ENCODE results near the gene ZSCAN23.
A peak's percentile ranks its signal among the peaks of the same experiment; 100 is the strongest.

ZSCAN23 gene

GRCh38 chr6:28443112-28443773 is at the start of gene ZSCAN23:
Gene ZSCAN23 (minus strand): TSS chr6:28443491. CDS start chr6:28436266, 7,225 bp downstream.
- peaks cover 10% of the 10 kb centered on the region for H3K4me1 ChIP-seq (ENCODE audit: control insufficient read depth, insufficient read depth, low read length, unreplicated experiment)
- peak within 1 kb of the TSS; percentile 48 for H2AFZ ChIP-seq (ENCODE audit: low read length, unreplicated experiment)
- peak within 1 kb of the TSS; percentile 16; the same call in 1 of the 2 replicates for H3K27ac ChIP-seq (ENCODE audit: low read depth, low read length)

GRCh38 chr6:28491984-28492317 is 48.7 kb upstream of the ZSCAN23 start:
- no peak overlapping the region for H2AFZ ChIP-seq (ENCODE audit: low read length, unreplicated experiment)
- no peaks in the 10 kb centered on the region for H3K27me3 ChIP-seq (ENCODE audit: insufficient read depth, low read length)
- H3K27ac ChIP-seq (ENCODE audit: low read depth, low read length): no peak overlapping the region
- peaks cover 3% of the 10 kb centered on the region for H3K4me1 ChIP-seq (ENCODE audit: control insufficient read depth, insufficient read depth, low read length, unreplicated experiment)
- H3K4me3 ChIP-seq (ENCODE audit: low read depth, low read length): no peak overlapping the region
- no peaks in the 10 kb centered on the region for H3K79me2 ChIP-seq (ENCODE audit: control insufficient read depth, insufficient read depth, low read length, unreplicated experiment)
- no peaks in the 10 kb centered on the region for H3K36me3 ChIP-seq (ENCODE audit: insufficient read depth, low read length)

More at GRCh38 chr6:28443112-28443773, at the start of gene ZSCAN23:
- H3K36me3 ChIP-seq (ENCODE audit: insufficient read depth, low read length): no peaks in the 10 kb centered on the region
- peak within 1 kb of the TSS; percentile 81 for H3K4me3 ChIP-seq (ENCODE audit: low read depth, low read length)
- no peaks in the 10 kb centered on the region for H3K79me2 ChIP-seq (ENCODE audit: control insufficient read depth, insufficient read depth, low read length, unreplicated experiment)
- H3K27me3 ChIP-seq (ENCODE audit: insufficient read depth, low read length): no peaks in the 10 kb centered on the region; the same call in 1 of the 2 replicates

GRCh38 chr6:28490205-28490890 is 47.1 kb upstream of the ZSCAN23 start:
- Histone ChIP-seq H3K4me1 (ENCODE audit: control insufficient read depth, insufficient read depth, low read length, unreplicated experiment) (peaks cover 3% of the 10 kb centered on the region), H3K27me3 (ENCODE audit: insufficient read depth, low read length) (peaks cover 9% of the 10 kb centered on the region; the same call in 1 of the 2 replicates), H2AFZ (ENCODE audit: low read length, unreplicated experiment) (peak overlapping the region; percentile 98), H3K79me2 (ENCODE audit: control insufficient read depth, insufficient read depth, low read length, unreplicated experiment) (no peaks in the 10 kb centered on the region), H3K4me3 (ENCODE audit: low read depth, low read length) (peak overlapping the region; percentile 94), H3K27ac (ENCODE audit: low read depth, low read length) (peak overlapping the region; percentile 61), H3K36me3 (ENCODE audit: insufficient read depth, low read length) (no peaks in the 10 kb centered on the region)

GRCh38 chr6:28489366-28490204 is 46.3 kb upstream of the ZSCAN23 start:
- peaks cover 3% of the 10 kb centered on the region for H3K4me1 ChIP-seq (ENCODE audit: control insufficient read depth, insufficient read depth, low read length, unreplicated experiment)
- no peaks in the 10 kb centered on the region for H3K36me3 ChIP-seq (ENCODE audit: insufficient read depth, low read length)
- H3K4me3 ChIP-seq (ENCODE audit: low read depth, low read length): peak overlapping the region; percentile 94
- peak overlapping the region; percentile 61 for H3K27ac ChIP-seq (ENCODE audit: low read depth, low read length)
- peaks cover 12% of the 10 kb centered on the region; the same call in 1 of the 2 replicates for H3K27me3 ChIP-seq (ENCODE audit: insufficient read depth, low read length)
- H3K79me2 ChIP-seq (ENCODE audit: control insufficient read depth, insufficient read depth, low read length, unreplicated experiment): no peaks in the 10 kb centered on the region
- H2AFZ ChIP-seq (ENCODE audit: low read length, unreplicated experiment): peak overlapping the region; percentile 98

GRCh38 chr6:28488916-28489365 is 45.6 kb upstream of the ZSCAN23 start:
- peak overlapping the region; percentile 83 for H2AFZ ChIP-seq (ENCODE audit: low read length, unreplicated experiment)

GRCh38 chr6:28486988-28487742 is 43.9 kb upstream of the ZSCAN23 start:
- H3K27me3 ChIP-seq (ENCODE audit: insufficient read depth, low read length): peaks cover 32% of the 10 kb centered on the region
- no peak overlapping the region for H3K4me3 ChIP-seq (ENCODE audit: low read depth, low read length)
- H3K36me3 ChIP-seq (ENCODE audit: insufficient read depth, low read length): no peaks in the 10 kb centered on the region
- no peaks in the 10 kb centered on the region for H3K79me2 ChIP-seq (ENCODE audit: control insufficient read depth, insufficient read depth, low read length, unreplicated experiment)
- no peak overlapping the region for H3K27ac ChIP-seq (ENCODE audit: low read depth, low read length)
- no peak overlapping the region for H2AFZ ChIP-seq (ENCODE audit: low read length, unreplicated experiment)
- H3K4me1 ChIP-seq (ENCODE audit: control insufficient read depth, insufficient read depth, low read length, unreplicated experiment): peaks cover 3% of the 10 kb centered on the region

More at GRCh38 chr6:28488916-28489365, 45.6 kb upstream of the ZSCAN23 start:
- Histone ChIP-seq H3K27ac (ENCODE audit: low read depth, low read length) (peak overlapping the region; percentile 61), H3K36me3 (ENCODE audit: insufficient read depth, low read length) (no peaks in the 10 kb centered on the region), H3K79me2 (ENCODE audit: control insufficient read depth, insufficient read depth, low read length, unreplicated experiment) (no peaks in the 10 kb centered on the region), H3K4me3 (ENCODE audit: low read depth, low read length) (peak overlapping the region; percentile 94), H3K4me1 (ENCODE audit: control insufficient read depth, insufficient read depth, low read length, unreplicated experiment) (peaks cover 3% of the 10 kb centered on the region), H3K27me3 (ENCODE audit: insufficient read depth, low read length) (peaks cover 15% of the 10 kb centered on the region)

GRCh38 chr6:28486533-28486932 is 43.2 kb upstream of the ZSCAN23 start:
- Histone ChIP-seq H3K27ac (ENCODE audit: low read depth, low read length) (no peak overlapping the region), H3K36me3 (ENCODE audit: insufficient read depth, low read length) (no peaks in the 10 kb centered on the region), H3K79me2 (ENCODE audit: control insufficient read depth, insufficient read depth, low read length, unreplicated experiment) (no peaks in the 10 kb centered on the region), H3K27me3 (ENCODE audit: insufficient read depth, low read length) (peaks cover 39% of the 10 kb centered on the region), H3K4me1 (ENCODE audit: control insufficient read depth, insufficient read depth, low read length, unreplicated experiment) (peaks cover 3% of the 10 kb centered on the region), H2AFZ (ENCODE audit: low read length, unreplicated experiment) (no peak overlapping the region), H3K4me3 (ENCODE audit: low read depth, low read length) (no peak overlapping the region)

GRCh38 chr6:28485482-28485881 is 42.2 kb upstream of the ZSCAN23 start:
- Histone ChIP-seq H3K27ac (ENCODE audit: low read depth, low read length) (no peak overlapping the region), H3K27me3 (ENCODE audit: insufficient read depth, low read length) (peaks cover 49% of the 10 kb centered on the region), H2AFZ (ENCODE audit: low read length, unreplicated experiment) (no peak overlapping the region), H3K36me3 (ENCODE audit: insufficient read depth, low read length) (no peaks in the 10 kb centered on the region), H3K4me3 (ENCODE audit: low read depth, low read length) (no peak overlapping the region), H3K79me2 (ENCODE audit: control insufficient read depth, insufficient read depth, low read length, unreplicated experiment) (no peaks in the 10 kb centered on the region), H3K4me1 (ENCODE audit: control insufficient read depth, insufficient read depth, low read length, unreplicated experiment) (peaks cover under 1% of the 10 kb centered on the region)

GRCh38 chr6:28480253-28480932 is 37.1 kb upstream of the ZSCAN23 start:
- Histone ChIP-seq H2AFZ (ENCODE audit: low read length, unreplicated experiment) (no peak overlapping the region), H3K27ac (ENCODE audit: low read depth, low read length) (no peak overlapping the region), H3K4me1 (ENCODE audit: control insufficient read depth, insufficient read depth, low read length, unreplicated experiment) (no peaks in the 10 kb centered on the region), H3K4me3 (ENCODE audit: low read depth, low read length) (no peak overlapping the region), H3K79me2 (ENCODE audit: control insufficient read depth, insufficient read depth, low read length, unreplicated experiment) (no peaks in the 10 kb centered on the region), H3K36me3 (ENCODE audit: insufficient read depth, low read length) (no peaks in the 10 kb centered on the region), H3K27me3 (ENCODE audit: insufficient read depth, low read length) (peaks cover 85% of the 10 kb centered on the region)

Data from ACC112 (cell line).